ENCODE data around the gene ROR2. TPM values are rescaled to one million over a fixed set of nuclear protein-coding genes. Genes with fewer than 3 reads are reported as not detected.
A peak's percentile ranks its signal among the peaks of the same experiment; 100 is the strongest.

The ROR2 gene
- polyA plus RNA-seq, 3 donors = not detected

DNA sequence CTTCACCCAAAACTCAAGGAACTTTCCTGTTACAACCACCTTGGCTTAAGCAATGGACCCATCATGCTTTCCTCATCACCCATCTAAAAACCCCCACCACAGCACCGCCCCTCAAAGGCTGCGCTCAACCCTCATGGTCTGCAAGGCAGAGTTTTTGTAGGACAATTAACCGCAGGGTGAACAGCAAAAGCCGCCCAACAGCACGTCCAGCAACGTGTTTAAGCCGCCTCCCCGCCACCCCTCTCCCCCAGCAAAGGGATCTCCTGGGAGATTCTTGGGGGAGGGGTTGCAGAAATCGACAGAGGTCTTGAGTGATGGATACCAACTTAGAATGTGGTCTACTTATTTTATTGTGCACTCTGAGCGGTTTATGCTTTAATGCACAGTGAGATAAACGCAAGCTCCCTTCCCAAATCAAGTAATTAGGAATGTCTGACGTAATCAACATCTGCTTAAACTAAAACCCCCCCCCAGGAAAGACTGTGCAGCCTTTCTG, 1.9 kb downstream of the ROR2 start:
- Mint-ChIP-seq H3K4me3 (peak overlapping the region in 1 of 2 donors; percentile 73), H3K9me3 (peaks cover 0 to 17% (median 11%) of the 10 kb centered on the region in 7 donors), H3K36me3 (no peaks in the 10 kb centered on the region), H3K27me3 (ENCODE audit: low read depth in 3 of 3) (peaks cover 54 to 77% (median 65%) of the 10 kb centered on the region in 3 donors), H3K4me1 (peaks cover 4% of the 10 kb centered on the region), H3K27ac (no peak overlapping the region)
- Histone ChIP-seq H3K4me1 (ENCODE audit: control insufficient read depth in 1 of 2, insufficient read depth in 2 of 2, low read length in 2 of 2) (peaks cover 4 to 12% of the 10 kb centered on the region in 2 donors), H3K9me3 (replicated peaks in 1 of 2; ENCODE audit: control insufficient read depth in 1 of 2, insufficient read depth in 1 of 2, low read length in 2 of 2) (peaks cover 4 to 27% of the 10 kb centered on the region in 2 donors), H3K4me3 (replicated peaks in 1 of 3; ENCODE audit: low read depth in 2 of 3, low read length in 3 of 3) (no peak overlapping the region), H3K79me2 (ENCODE audit: insufficient read depth, low read length) (no peaks in the 10 kb centered on the region), H3K4me2 (replicated peaks; ENCODE audit: extremely low read depth, low read length, poor library complexity, severe bottlenecking) (no peak overlapping the region), H3K36me3 (replicated peaks in 1 of 2; ENCODE audit: control insufficient read depth in 1 of 2, insufficient read depth in 2 of 2, low read length in 2 of 2) (no peaks in the 10 kb centered on the region), H3K9ac (ENCODE audit: insufficient read depth, low read length, poor library complexity, severe bottlenecking) (no peak overlapping the region), H3K27ac (ENCODE audit: low read depth in 1 of 2, low read length in 2 of 2) (no peak overlapping the region), H2AFZ (ENCODE audit: insufficient read depth, low read depth, low read length, poor library complexity, severe bottlenecking) (no peak overlapping the region), H3K27me3 (ENCODE audit: control insufficient read depth in 2 of 2, insufficient read depth in 2 of 2, low read length in 2 of 2) (peaks cover 50 to 70% of the 10 kb centered on the region in 2 donors), H4K20me1 (ENCODE audit: insufficient read depth, low read length) (no peaks in the 10 kb centered on the region)
- intact Hi-C loops (cut with micrococcal nuclease) = no loop called here
- TF ChIP-seq, protein P1, sequence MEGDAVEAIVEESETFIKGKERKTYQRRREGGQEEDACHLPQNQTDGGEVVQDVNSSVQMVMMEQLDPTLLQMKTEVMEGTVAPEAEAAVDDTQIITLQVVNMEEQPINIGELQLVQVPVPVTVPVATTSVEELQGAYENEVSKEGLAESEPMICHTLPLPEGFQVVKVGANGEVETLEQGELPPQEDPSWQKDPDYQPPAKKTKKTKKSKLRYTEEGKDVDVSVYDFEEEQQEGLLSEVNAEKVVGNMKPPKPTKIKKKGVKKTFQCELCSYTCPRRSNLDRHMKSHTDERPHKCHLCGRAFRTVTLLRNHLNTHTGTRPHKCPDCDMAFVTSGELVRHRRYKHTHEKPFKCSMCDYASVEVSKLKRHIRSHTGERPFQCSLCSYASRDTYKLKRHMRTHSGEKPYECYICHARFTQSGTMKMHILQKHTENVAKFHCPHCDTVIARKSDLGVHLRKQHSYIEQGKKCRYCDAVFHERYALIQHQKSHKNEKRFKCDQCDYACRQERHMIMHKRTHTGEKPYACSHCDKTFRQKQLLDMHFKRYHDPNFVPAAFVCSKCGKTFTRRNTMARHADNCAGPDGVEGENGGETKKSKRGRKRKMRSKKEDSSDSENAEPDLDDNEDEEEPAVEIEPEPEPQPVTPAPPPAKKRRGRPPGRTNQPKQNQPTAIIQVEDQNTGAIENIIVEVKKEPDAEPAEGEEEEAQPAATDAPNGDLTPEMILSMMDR (IDR thresholded peaks at IDR 0.05) = no peak
- no peak for DNase-seq
- WGBS (ENCODE audit: insufficient coverage) = 73% methylated on average over 3 of the region's 12 CpGs

DNA sequence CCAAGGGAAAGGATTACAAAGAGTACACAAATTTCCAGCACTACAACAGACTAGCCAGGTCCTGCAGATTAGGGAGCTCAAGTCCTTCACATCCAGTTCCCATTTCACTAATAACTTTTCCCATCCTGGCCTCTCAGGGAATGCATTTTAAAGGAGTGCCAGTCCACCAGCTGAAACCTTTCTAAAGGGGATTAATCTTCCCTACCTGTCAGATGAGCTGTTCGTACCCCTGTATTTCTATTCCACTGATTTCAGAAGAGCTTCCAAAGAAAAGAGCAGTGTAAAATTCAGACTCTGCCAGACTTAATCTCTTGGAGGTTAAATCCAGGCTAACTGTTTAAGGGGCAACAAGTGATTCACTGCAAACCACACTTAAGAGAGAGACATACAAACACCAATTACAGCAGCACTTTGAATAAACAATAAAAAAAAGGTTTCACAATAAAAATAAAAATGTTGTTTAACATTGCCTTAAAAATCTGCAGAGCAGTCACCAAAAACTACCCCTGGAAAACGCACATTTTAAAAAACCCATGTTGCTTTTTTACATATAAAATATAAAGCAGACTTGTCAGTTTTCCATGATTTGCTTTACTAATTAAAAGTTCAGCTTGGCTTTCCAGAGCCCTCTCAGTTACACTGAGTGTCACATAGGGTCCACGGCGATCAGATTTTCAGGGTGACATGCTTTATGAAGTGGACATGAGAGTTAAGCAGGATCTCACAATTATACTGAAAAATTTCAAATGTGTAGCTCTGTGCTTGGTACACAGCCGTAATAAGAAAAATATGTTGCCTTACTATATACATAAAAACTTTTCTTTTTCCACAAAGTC, 3.2 kb downstream of the ROR2 start:
- peak overlapping the region in 1 of 2 donors; percentile 70 for H3K4me3 Mint-ChIP-seq
- 100% methylated on average over 1 of the region's 5 CpGs for WGBS (ENCODE audit: insufficient coverage)
- peaks cover 0 to 7% (median 0%) of the 10 kb centered on the region in 7 donors for H3K9me3 Mint-ChIP-seq
- H3K27ac ChIP-seq (ENCODE audit: low read depth in 1 of 2, low read length in 2 of 2) = no peak overlapping the region
- no peak overlapping the region for H2AFZ ChIP-seq (ENCODE audit: insufficient read depth, low read depth, low read length, poor library complexity, severe bottlenecking)
- no peaks in the 10 kb centered on the region for H3K36me3 Mint-ChIP-seq
- H3K9me3 ChIP-seq (replicated peaks in 1 of 2; ENCODE audit: control insufficient read depth in 1 of 2, insufficient read depth in 1 of 2, low read length in 2 of 2) = peaks cover 0 to 20% of the 10 kb centered on the region in 2 donors
- no peak overlapping the region for H3K9ac ChIP-seq (ENCODE audit: insufficient read depth, low read length, poor library complexity, severe bottlenecking)
- peaks cover 4 to 12% of the 10 kb centered on the region in 2 donors for H3K4me1 ChIP-seq (ENCODE audit: control insufficient read depth in 1 of 2, insufficient read depth in 2 of 2, low read length in 2 of 2)
- peaks cover 50 to 68% (median 62%) of the 10 kb centered on the region in 3 donors for H3K27me3 Mint-ChIP-seq (ENCODE audit: low read depth in 3 of 3)
- no peak for DNase-seq
- no peak overlapping the region for H3K4me3 ChIP-seq (replicated peaks in 1 of 3; ENCODE audit: low read depth in 2 of 3, low read length in 3 of 3)
- no peaks in the 10 kb centered on the region for H3K79me2 ChIP-seq (ENCODE audit: insufficient read depth, low read length)
- H4K20me1 ChIP-seq (ENCODE audit: insufficient read depth, low read length) = no peaks in the 10 kb centered on the region
- TF ChIP-seq, protein P1 (IDR thresholded peaks at IDR 0.05) = no peak
- H3K4me2 ChIP-seq (replicated peaks; ENCODE audit: extremely low read depth, low read length, poor library complexity, severe bottlenecking) = no peak overlapping the region
- H3K27me3 ChIP-seq (ENCODE audit: control insufficient read depth in 2 of 2, insufficient read depth in 2 of 2, low read length in 2 of 2) = peaks cover 47 to 63% of the 10 kb centered on the region in 2 donors
- intact Hi-C loops (cut with micrococcal nuclease) = no loop called here
- H3K36me3 ChIP-seq (replicated peaks in 1 of 2; ENCODE audit: control insufficient read depth in 1 of 2, insufficient read depth in 2 of 2, low read length in 2 of 2) = no peaks in the 10 kb centered on the region
- H3K27ac Mint-ChIP-seq = no peak overlapping the region
- peaks cover 4% of the 10 kb centered on the region for H3K4me1 Mint-ChIP-seq
